ENCODE results near the gene PTPN14. TPM values are rescaled to one million over a fixed set of nuclear protein-coding genes. Genes with fewer than 3 reads are reported as not detected.

The PTPN14 gene
- total and polyA plus RNA-seq, 12 donors, result 5.0 to 71.6 (median 42.3) TPM

DNA sequence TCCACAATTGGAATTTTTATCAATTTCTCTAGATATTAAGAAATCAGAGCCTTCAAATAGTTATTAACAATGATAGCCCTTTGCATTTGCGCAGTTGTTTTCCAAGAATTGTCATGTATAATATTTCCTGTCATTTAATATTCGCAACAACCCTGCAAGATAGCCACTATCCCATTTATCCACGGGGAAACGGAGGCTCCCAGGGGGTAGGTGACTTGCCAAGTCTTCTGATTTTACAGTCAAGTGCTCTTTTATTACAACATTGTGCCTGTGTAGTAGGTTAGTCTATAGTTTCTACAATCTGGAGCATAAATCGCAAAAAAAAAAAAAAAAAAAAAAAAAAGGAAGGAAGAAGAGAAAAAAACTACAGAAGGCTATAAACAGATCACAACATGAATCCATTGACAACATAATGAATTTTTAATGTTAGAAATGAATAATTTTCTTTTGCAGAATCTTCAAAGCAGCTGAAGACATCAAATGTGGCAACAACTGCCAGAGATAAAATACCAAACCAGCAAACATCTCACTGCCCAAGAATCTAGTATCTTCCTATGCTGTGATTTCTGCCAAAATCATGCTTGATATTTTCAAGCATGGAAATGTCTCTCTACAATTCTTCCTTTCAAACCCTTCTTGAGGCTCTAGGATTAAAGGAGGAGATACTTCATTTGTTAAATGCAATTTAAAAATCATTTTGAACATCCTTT, 125.5 kb downstream of the PTPN14 start:
- H3K9me3 ChIP-seq, result no peaks in the 10 kb centered on the region
- H3K4me3 ChIP-seq, result no peak overlapping the region
- DNase-seq (no peak), ATAC-seq (no peak)
- H3K27me3 ChIP-seq, result no peaks in the 10 kb centered on the region
- TF ChIP-seq, protein P1, sequence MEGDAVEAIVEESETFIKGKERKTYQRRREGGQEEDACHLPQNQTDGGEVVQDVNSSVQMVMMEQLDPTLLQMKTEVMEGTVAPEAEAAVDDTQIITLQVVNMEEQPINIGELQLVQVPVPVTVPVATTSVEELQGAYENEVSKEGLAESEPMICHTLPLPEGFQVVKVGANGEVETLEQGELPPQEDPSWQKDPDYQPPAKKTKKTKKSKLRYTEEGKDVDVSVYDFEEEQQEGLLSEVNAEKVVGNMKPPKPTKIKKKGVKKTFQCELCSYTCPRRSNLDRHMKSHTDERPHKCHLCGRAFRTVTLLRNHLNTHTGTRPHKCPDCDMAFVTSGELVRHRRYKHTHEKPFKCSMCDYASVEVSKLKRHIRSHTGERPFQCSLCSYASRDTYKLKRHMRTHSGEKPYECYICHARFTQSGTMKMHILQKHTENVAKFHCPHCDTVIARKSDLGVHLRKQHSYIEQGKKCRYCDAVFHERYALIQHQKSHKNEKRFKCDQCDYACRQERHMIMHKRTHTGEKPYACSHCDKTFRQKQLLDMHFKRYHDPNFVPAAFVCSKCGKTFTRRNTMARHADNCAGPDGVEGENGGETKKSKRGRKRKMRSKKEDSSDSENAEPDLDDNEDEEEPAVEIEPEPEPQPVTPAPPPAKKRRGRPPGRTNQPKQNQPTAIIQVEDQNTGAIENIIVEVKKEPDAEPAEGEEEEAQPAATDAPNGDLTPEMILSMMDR (IDR thresholded peaks at IDR 0.05), result no peak
- WGBS, 2 donors, result 52 to 58% methylated on average over 5 of the region's 5 CpGs
- peaks cover 0 to 54% (median 25%) of the 10 kb centered on the region in 9 donors for H3K4me1 ChIP-seq
- no peaks in the 10 kb centered on the region for H3K36me3 ChIP-seq
- H3K27ac ChIP-seq, result no peak overlapping the region
- intact Hi-C loops (cut with DNase I), result no loop called here

DNA sequence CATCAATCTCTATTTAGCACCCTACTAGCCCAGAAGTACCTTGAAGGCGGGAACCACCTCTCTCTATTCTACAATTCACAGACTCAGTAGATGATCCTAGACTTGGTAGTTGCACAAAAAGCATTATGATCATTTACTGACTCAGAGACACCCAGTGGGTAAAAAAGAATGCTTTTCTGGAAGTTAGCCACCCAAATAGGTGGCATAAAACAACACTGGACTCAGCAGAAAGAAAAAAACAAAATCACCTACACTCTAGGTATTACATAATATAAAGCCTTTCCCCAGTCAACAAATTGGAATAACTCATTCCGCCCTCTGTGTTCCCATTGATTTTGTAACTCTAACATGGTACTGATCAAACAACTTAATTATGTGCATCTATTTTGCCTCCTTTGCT, 126.3 kb downstream of the PTPN14 start:
- no peak for ATAC-seq
- H3K36me3 ChIP-seq, result no peaks in the 10 kb centered on the region
- no peak for DNase-seq
- WGBS, 2 donors, result 98 to 100% methylated on average over 2 of the region's 2 CpGs
- no peak overlapping the region for H3K4me3 ChIP-seq
- no peaks in the 10 kb centered on the region for H3K9me3 ChIP-seq
- intact Hi-C loops (cut with DNase I), result no loop called here
- peaks cover 0 to 53% (median 32%) of the 10 kb centered on the region in 9 donors for H3K4me1 ChIP-seq
- no peak overlapping the region for H3K27ac ChIP-seq
- TF ChIP-seq, protein P1 (IDR thresholded peaks at IDR 0.05), result no peak
- no peaks in the 10 kb centered on the region for H3K27me3 ChIP-seq

DNA sequence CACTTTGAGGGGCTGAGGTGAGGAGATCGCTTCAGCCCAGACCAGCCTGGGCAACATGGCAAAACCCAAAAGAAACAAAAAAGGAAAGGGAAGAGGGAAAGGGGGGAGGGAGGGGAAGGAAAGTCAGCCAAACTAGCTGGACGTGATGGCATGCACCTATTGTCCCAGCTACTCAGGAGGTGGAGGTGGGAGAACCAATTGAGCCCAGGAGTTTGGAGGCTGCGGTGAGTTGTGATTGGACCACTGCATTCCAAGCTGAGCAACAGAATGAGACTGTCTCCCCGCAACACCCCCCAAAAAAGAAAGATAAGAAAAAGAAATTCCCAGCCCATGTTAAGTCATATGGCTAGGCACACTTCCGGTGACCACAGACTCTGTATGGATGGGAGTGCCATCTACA, 128.4 kb downstream of the PTPN14 start:
- H3K36me3 ChIP-seq, result no peaks in the 10 kb centered on the region
- TF ChIP-seq, protein P1 (IDR thresholded peaks at IDR 0.05), result no peak
- no peak for DNase-seq
- no peaks in the 10 kb centered on the region for H3K27me3 ChIP-seq
- 83 to 87% methylated on average over 5 of the region's 5 CpGs for WGBS, 2 donors
- intact Hi-C loops (cut with DNase I), result no loop called here
- H3K27ac ChIP-seq, result no peak overlapping the region
- no peak for ATAC-seq
- H3K9me3 ChIP-seq, result no peaks in the 10 kb centered on the region
- no peak overlapping the region for H3K4me3 ChIP-seq
- peaks cover 4 to 64% (median 47%) of the 10 kb centered on the region in 9 donors for H3K4me1 ChIP-seq

DNA sequence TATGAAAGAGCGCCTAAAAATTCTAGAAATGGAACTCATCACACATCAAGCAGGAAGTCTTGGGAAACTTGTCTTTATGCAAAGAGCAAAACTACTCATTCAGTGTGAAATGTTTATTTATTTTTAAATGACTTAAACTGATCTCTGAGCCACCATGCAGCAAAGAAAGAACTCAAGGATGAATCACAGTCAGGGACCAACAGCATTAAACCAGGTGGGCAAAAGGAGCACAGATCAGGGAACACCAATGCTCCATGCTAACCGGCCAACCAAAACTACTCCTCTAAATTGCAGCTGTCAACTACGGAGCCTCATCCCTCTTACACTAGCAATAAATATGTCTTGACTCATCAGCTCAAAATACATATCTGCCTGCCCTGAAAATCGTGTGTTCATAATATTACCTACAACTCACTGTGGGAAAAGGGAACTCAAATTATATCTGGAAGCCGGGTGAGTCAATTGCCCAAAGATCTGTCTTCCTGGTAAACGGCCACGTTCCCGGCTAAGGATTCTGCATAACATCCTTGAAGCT, 129.2 kb downstream of the PTPN14 start:
- Histone ChIP-seq H3K4me3 (no peak overlapping the region), H3K27ac (no peak overlapping the region)

More for the DNA sequence above, 129.2 kb downstream of the PTPN14 start:
- no peaks in the 10 kb centered on the region for H3K27me3 ChIP-seq
- WGBS, 2 donors, result 81 to 85% methylated on average over 8 of the region's 8 CpGs
- ATAC-seq, result peak in 3 of 8 donors; percentile 26 to 60 (median 37)
- TF ChIP-seq, protein P1 (IDR thresholded peaks at IDR 0.05), result no peak
- H3K36me3 ChIP-seq, result no peaks in the 10 kb centered on the region
- H3K4me1 ChIP-seq, result peaks cover 4 to 67% (median 51%) of the 10 kb centered on the region in 9 donors
- no peaks in the 10 kb centered on the region for H3K9me3 ChIP-seq
- intact Hi-C loops (cut with DNase I), result no loop called here
- DNase-seq, result no peak
